Measurements from ENCODE around the gene IKZF1. TPM values are rescaled to one million over a fixed set of nuclear protein-coding genes. Genes with fewer than 3 reads are reported as not detected.
A peak's percentile ranks its signal among the peaks of the same experiment; 100 is the strongest.

IKZF1 gene
- total RNA-seq, 1 experiment from 2014 or later: 3.7 TPM

DNA sequence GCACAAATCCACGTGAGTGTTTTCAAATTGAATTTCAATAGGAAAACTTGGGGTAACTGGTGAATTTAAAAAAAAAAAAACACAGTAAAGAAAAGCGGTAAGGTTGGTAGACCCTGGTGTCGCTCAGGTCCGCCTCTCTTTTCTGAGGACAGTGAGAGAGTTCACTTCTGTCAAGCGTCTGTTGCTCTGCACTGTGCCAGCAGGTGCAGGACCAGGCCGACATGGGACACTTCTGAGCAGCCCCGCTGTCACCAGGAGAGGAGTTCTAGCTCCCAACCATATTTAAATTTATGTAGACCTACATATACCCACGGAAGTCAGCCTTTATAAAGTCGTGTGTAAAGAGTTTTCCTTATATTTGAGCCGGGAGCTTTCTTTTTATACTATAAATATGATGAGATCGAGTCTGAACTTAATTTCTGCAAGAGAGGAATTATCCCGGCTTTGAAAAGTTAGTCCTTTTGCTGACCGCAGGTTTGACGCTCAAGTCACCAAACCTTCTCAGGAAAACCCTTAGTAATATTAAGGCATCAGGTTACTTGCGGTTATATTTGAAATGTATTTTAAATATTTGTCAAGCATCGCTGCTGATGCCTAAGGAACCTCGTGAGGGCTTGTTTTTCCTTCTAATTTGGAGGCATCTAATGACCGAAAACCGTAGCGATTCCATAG lies 531 bp downstream of the IKZF1 start:
- H3K9me3 ChIP-seq (ENCODE audit: low read depth, low read length, poor library complexity, severe bottlenecking): no peaks in the 10 kb centered on the region
- no peak overlapping the region for H3K27ac ChIP-seq (ENCODE audit: low read depth, low read length, poor library complexity, severe bottlenecking)
- H3K27me3 ChIP-seq (replicated peaks; ENCODE audit: insufficient read depth, low read depth, low read length, poor library complexity): peaks cover 57% of the 10 kb centered on the region
- intact Hi-C loops (cut with micrococcal nuclease; ENCODE audit: unreplicated experiment): no loop called here
- peaks cover 5% of the 10 kb centered on the region for H3K4me1 ChIP-seq (ENCODE audit: insufficient read depth, low read length, poor library complexity, severe bottlenecking)
- DNase-seq (ENCODE audit: low spot score): peak; percentile 9
- H3K4me3 ChIP-seq (ENCODE audit: low read depth, low read length, poor library complexity, severe bottlenecking): peak overlapping the region; percentile 49
- POLR2A ChIA-PET (ENCODE audit: low non-redundant PET): no interaction called here
- CTCF ChIA-PET: no interaction called here
- BruUV-seq (replicated peaks): no TSS peak
- TF ChIP-seq EZH2 (IDR thresholded peaks at IDR 0.05; ENCODE audit: borderline replicate concordance, low read depth, low read length, poor library complexity, severe bottlenecking): peak; percentile 81
- TF ChIP-seq, protein P1, sequence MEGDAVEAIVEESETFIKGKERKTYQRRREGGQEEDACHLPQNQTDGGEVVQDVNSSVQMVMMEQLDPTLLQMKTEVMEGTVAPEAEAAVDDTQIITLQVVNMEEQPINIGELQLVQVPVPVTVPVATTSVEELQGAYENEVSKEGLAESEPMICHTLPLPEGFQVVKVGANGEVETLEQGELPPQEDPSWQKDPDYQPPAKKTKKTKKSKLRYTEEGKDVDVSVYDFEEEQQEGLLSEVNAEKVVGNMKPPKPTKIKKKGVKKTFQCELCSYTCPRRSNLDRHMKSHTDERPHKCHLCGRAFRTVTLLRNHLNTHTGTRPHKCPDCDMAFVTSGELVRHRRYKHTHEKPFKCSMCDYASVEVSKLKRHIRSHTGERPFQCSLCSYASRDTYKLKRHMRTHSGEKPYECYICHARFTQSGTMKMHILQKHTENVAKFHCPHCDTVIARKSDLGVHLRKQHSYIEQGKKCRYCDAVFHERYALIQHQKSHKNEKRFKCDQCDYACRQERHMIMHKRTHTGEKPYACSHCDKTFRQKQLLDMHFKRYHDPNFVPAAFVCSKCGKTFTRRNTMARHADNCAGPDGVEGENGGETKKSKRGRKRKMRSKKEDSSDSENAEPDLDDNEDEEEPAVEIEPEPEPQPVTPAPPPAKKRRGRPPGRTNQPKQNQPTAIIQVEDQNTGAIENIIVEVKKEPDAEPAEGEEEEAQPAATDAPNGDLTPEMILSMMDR (conservative IDR thresholded peaks at IDR 0.05; ENCODE audit: low read depth, low read length): no peak
- no peaks in the 10 kb centered on the region for H3K36me3 ChIP-seq (ENCODE audit: insufficient read depth, low read length, poor library complexity, severe bottlenecking)

DNA sequence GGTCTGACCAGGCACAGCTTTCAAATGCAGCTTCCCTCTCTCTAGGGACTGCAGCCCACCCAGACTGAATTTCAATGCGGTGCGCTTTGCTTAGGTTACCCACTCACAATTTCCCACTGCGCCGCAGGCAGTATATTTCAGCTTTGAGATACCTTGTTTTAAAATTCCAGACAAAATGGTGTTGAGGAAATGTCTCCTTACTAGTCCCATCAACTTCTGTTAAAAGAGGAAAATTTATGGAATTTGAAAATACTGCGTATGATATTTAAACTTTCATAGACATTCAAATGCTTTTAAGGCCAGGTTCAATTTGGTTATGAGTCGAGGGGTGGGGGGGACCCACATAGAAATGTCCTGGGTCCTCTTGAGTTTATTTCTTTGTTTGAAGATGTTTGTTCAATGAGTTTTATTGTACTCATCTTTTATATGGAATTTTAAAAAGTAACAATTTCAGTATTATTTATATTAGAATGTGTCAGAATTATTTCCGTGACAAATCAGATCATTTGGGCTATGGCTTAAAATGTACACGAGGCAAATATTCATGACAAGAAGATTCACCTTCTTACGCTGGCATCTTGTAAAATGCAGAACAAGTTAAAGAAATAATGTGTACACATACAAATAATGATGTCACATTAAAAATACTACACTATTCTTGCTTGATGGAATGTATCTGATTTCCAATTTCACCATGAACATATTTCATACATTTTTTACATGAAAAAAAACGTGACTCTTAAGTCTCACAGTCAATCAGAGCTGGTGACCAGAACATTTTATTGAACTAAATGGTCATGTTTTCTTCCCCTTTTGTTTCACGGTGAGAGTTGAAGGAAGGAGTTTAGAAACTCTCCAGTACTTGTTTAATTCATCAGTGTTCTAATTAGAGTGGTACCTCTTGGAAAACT lies 1.3 kb downstream of the IKZF1 start:
- ChIA-PET POLR2A (ENCODE audit: low non-redundant PET) (no interaction called here), CTCF (interaction anchor here (0.7 kb wide), 1 partner anchor 158 kb away, joined by 3 read pairs; no protein-coding TSS in a partner anchor)
- no TSS peak for BruUV-seq (replicated peaks)
- no peak overlapping the region for H3K27ac ChIP-seq (ENCODE audit: low read depth, low read length, poor library complexity, severe bottlenecking)
- intact Hi-C loops (cut with micrococcal nuclease; ENCODE audit: unreplicated experiment): no loop called here
- H3K36me3 ChIP-seq (ENCODE audit: insufficient read depth, low read length, poor library complexity, severe bottlenecking): no peaks in the 10 kb centered on the region
- DNase-seq (ENCODE audit: low spot score): no peak
- H3K4me1 ChIP-seq (ENCODE audit: insufficient read depth, low read length, poor library complexity, severe bottlenecking): peaks cover 5% of the 10 kb centered on the region
- no peak overlapping the region for H3K4me3 ChIP-seq (ENCODE audit: low read depth, low read length, poor library complexity, severe bottlenecking)
- no peaks in the 10 kb centered on the region for H3K9me3 ChIP-seq (ENCODE audit: low read depth, low read length, poor library complexity, severe bottlenecking)
- peaks cover 49% of the 10 kb centered on the region for H3K27me3 ChIP-seq (replicated peaks; ENCODE audit: insufficient read depth, low read depth, low read length, poor library complexity)
- TF ChIP-seq, protein P1 (conservative IDR thresholded peaks at IDR 0.05; ENCODE audit: low read depth, low read length): no peak
- no peak for TF ChIP-seq EZH2 (IDR thresholded peaks at IDR 0.05; ENCODE audit: borderline replicate concordance, low read depth, low read length, poor library complexity, severe bottlenecking)

DNA sequence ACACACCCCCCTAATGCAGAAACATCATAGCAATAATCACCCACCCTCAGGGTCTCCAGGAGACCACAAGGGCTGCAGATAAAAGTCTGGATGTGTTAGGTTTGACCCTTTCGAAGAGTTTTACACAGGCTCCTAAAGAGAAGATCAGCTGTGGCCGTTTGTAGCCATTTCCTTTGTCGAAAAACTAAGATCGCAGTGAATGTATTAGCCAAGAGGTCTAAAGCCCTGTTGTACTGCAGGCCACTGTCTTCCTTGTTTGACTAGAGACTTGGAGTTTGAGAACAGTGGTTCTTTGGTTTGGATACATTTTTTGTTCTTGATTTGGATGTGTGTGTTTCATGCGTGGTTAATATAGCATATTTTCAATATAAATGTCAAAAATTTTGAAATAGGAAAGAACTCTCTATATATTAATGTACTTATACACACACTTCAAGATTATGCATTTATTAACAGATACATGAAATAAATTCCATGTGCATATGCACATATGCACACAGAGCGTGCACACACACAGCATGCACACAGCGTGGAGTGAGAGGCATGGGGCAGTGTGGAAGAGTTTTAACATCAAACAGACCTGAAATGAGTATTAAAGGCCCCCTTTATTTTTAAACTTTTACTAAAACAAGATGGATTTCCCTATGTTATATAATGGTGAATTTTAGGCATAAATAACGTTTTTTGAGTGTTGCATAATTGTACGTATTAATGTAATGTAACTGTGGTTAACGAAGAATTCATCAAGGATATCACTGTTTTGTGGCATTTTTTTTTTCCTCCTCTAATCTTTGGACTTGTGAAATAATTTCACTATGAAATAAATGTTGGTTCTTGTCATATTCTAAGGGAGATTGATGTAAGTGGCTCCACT lies 2.2 kb downstream of the IKZF1 start:
- H3K27me3 ChIP-seq (replicated peaks; ENCODE audit: insufficient read depth, low read depth, low read length, poor library complexity): peaks cover 45% of the 10 kb centered on the region
- TF ChIP-seq, protein P1 (conservative IDR thresholded peaks at IDR 0.05; ENCODE audit: low read depth, low read length): no peak
- TF ChIP-seq EZH2 (IDR thresholded peaks at IDR 0.05; ENCODE audit: borderline replicate concordance, low read depth, low read length, poor library complexity, severe bottlenecking): no peak
- H3K36me3 ChIP-seq (ENCODE audit: insufficient read depth, low read length, poor library complexity, severe bottlenecking): no peaks in the 10 kb centered on the region
- ChIA-PET POLR2A (ENCODE audit: low non-redundant PET) (no interaction called here), CTCF (interaction anchor here (0.7 kb wide), 1 partner anchor 159 kb away, joined by 3 read pairs; no protein-coding TSS in a partner anchor)
- intact Hi-C loops (cut with micrococcal nuclease; ENCODE audit: unreplicated experiment): no loop called here
- no peak for DNase-seq (ENCODE audit: low spot score)
- no peak overlapping the region for H3K4me3 ChIP-seq (ENCODE audit: low read depth, low read length, poor library complexity, severe bottlenecking)
- BruUV-seq (replicated peaks): no TSS peak
- H3K4me1 ChIP-seq (ENCODE audit: insufficient read depth, low read length, poor library complexity, severe bottlenecking): peaks cover 5% of the 10 kb centered on the region
- no peak overlapping the region for H3K27ac ChIP-seq (ENCODE audit: low read depth, low read length, poor library complexity, severe bottlenecking)
- no peaks in the 10 kb centered on the region for H3K9me3 ChIP-seq (ENCODE audit: low read depth, low read length, poor library complexity, severe bottlenecking)

Measured in A673 (cell line).